H1 (cell line): ENCODE measurements around the gene PHKA2. TPM values are rescaled to one million over a fixed set of nuclear protein-coding genes. Genes with fewer than 3 reads are reported as not detected.

Experiments used
- CTCF ChIA-PET: fragments of 300-600 bp; sonication (Branson Sonifier 250); formaldehyde crosslinking; loops from one replicate; lab custom pipeline; 2021; ENCODE audit not compliant: partially characterized antibody; lab: Charles Lee
- POLR2A ChIA-PET: fragments of 300-600 bp; sonication (Branson Sonifier 250); formaldehyde crosslinking; loops from one replicate; lab custom pipeline; 2021; ENCODE audit warnings: inconsistent platforms; ENCODE audit not compliant: partially characterized antibody; lab: Charles Lee
- DNase-seq, 2 experiments: peaks; one replicate each; pipeline versions ENCODE4 v3.0.0 to v3.0.0-alpha.2; 2010 to 2022; ENCODE audit warnings: low spot score in 2 of 2, low read depth in 1 of 2, mixed read lengths in 1 of 2
- FAIRE-seq: peaks from 2 replicates; lab custom pipeline; 2011; peaks lifted over from hg19 to GRCh38; lab: Jason Lieb, UNC
- H2AFZ ChIP-seq: 2 replicates; pipeline ENCODE4 v1.8.1; 2012; ENCODE audit warnings: low read length, inconsistent platforms
- H2AK5ac ChIP-seq: 2 replicates; pipeline ENCODE4 v1.6.1; 2013; ENCODE audit warnings: low read depth, low read length
- H2BK120ac ChIP-seq: replicated peaks from 2 replicates; pipeline ENCODE3; 2013; ENCODE audit warnings: low read depth, low read length, inconsistent platforms
- H2BK12ac ChIP-seq: 2 replicates; pipeline ENCODE4 v1.6.1; 2013; ENCODE audit warnings: low read depth, low read length
- H2BK15ac ChIP-seq: 2 replicates; pipeline ENCODE4 v1.6.1; 2013; ENCODE audit warnings: low read length
- H2BK20ac ChIP-seq: 2 replicates; pipeline ENCODE4 v1.6.1; 2013; ENCODE audit warnings: low read length
- H2BK5ac ChIP-seq: 2 replicates; pipeline ENCODE4 v1.6.1; 2013; ENCODE audit warnings: low read depth, low read length
- H3K14ac ChIP-seq: 2 replicates; pipeline ENCODE4 v1.6.1; 2013; ENCODE audit warnings: inconsistent platforms; ENCODE audit not compliant: insufficient read length
- H3K18ac ChIP-seq: 2 replicates; pipeline ENCODE4 v1.6.1; 2013; ENCODE audit warnings: low read length; ENCODE audit errors: extremely low read depth
- H3K23ac ChIP-seq: 2 replicates; pipeline ENCODE4 v1.6.1; 2013; ENCODE audit warnings: inconsistent platforms; ENCODE audit not compliant: insufficient read length
- H3K23me2 ChIP-seq: 2 replicates; pipeline ENCODE4 v1.6.1; 2013; ENCODE audit warnings: low read depth, low read length
- H3K27ac ChIP-seq: 2 replicates; pipeline ENCODE4 v1.6.1; 2011; ENCODE audit warnings: low read depth, low read length, inconsistent platforms
- H3K27me3 ChIP-seq, 4 experiments: replicated peaks in 1 of 4; 1 replicate in 1 of 4; 2 replicates in 3 of 4; pipeline versions ENCODE4 v1.6.1 to v1.8.1; 2011 to 2013; ENCODE audit warnings: low read length in 3 of 4, mild to moderate bottlenecking in 3 of 4, inconsistent platforms in 2 of 4, mixed read lengths in 2 of 4, moderate library complexity in 1 of 4; ENCODE audit not compliant: control insufficient read depth in 3 of 4, insufficient read depth in 3 of 4; ENCODE audit errors: extremely low read depth in 1 of 4
- H3K36me3 ChIP-seq, 4 experiments: 2 replicates each; pipeline versions ENCODE4 v1.6.1 to v1.8.1; 2011 to 2013; ENCODE audit warnings: mild to moderate bottlenecking in 4 of 4, low read length in 3 of 4, moderate library complexity in 2 of 4, control low read depth in 1 of 4, inconsistent platforms in 1 of 4; ENCODE audit not compliant: insufficient read depth in 4 of 4, control insufficient read depth in 2 of 4
- H3K4ac ChIP-seq: replicated peaks from 2 replicates; pipeline ENCODE3; 2013; ENCODE audit warnings: low read length, low read depth, mixed read lengths, inconsistent platforms; ENCODE audit not compliant: insufficient read length
- H3K4me1 ChIP-seq, 4 experiments: replicated peaks in 1 of 4; 1 replicate in 1 of 4; 2 replicates in 3 of 4; pipeline versions ENCODE4 v1.6.1 to v1.8.1; 2011 to 2013; ENCODE audit warnings: low read length in 3 of 4, inconsistent platforms in 2 of 4, mixed read lengths in 1 of 4; ENCODE audit not compliant: insufficient read depth in 4 of 4, control insufficient read depth in 3 of 4
- H3K4me2 ChIP-seq, 2 experiments: 2 replicates each; pipeline versions ENCODE4 v1.6.1 to v1.8.1; 2011 to 2013; ENCODE audit warnings: low read depth in 2 of 2, low read length in 2 of 2, control low read depth in 1 of 2, inconsistent platforms in 1 of 2, mild to moderate bottlenecking in 1 of 2; ENCODE audit not compliant: insufficient read depth in 1 of 2
- H3K4me3 ChIP-seq, 4 experiments: fragments of 200-600, 300-600 bp in 1 of 4; sonication (generic), shearing (Covaris generic), sonication (Bioruptor Twin) in 1 of 4; 2 replicates each; pipeline versions ENCODE4 v1.5.1 to v1.8.1; 2011 to 2016; ENCODE audit warnings: low read length in 4 of 4, low read depth in 3 of 4, control low read depth in 2 of 4, inconsistent platforms in 2 of 4, mild to moderate bottlenecking in 2 of 4, mixed read lengths in 1 of 4, moderate library complexity in 1 of 4; ENCODE audit not compliant: insufficient read depth in 2 of 4; ENCODE audit errors: extremely low read depth in 1 of 4
- H3K56ac ChIP-seq: replicated peaks from 2 replicates; pipeline ENCODE3; 2013; ENCODE audit warnings: low read depth, mild to moderate bottlenecking, mixed read lengths, low read length, inconsistent platforms; ENCODE audit not compliant: insufficient read length
- H3K79me1 ChIP-seq: 2 replicates; pipeline ENCODE4 v1.6.1; 2013; ENCODE audit warnings: low read depth, low read length, control low read depth
- H3K79me2 ChIP-seq, 2 experiments: 2 replicates each; pipeline versions ENCODE4 v1.6.1 to v1.8.1; 2012 to 2013; ENCODE audit warnings: low read length in 2 of 2, mild to moderate bottlenecking in 2 of 2, inconsistent platforms in 1 of 2; ENCODE audit not compliant: insufficient read depth in 2 of 2, control insufficient read depth in 1 of 2
- H3K9ac ChIP-seq, 4 experiments: replicated peaks in 1 of 4; 1 replicate in 1 of 4; 2 replicates in 3 of 4; pipeline versions ENCODE4 v1.6.1 to v1.8.1; 2011 to 2013; ENCODE audit warnings: low read depth in 3 of 4, low read length in 3 of 4, control low read depth in 2 of 4, mild to moderate bottlenecking in 2 of 4, moderate library complexity in 2 of 4, inconsistent platforms in 1 of 4; ENCODE audit errors: extremely low read depth in 1 of 4
- H3K9me3 ChIP-seq, 2 experiments: 2 replicates each; pipeline versions ENCODE4 v1.6.1 to v1.8.1; 2012 to 2013; ENCODE audit warnings: mild to moderate bottlenecking in 2 of 2, moderate library complexity in 2 of 2, control low read depth in 1 of 2, inconsistent platforms in 1 of 2, low read depth in 1 of 2, low read length in 1 of 2, mixed read lengths in 1 of 2; ENCODE audit not compliant: insufficient read depth in 2 of 2
- H4K20me1 ChIP-seq, 2 experiments: replicated peaks in 1 of 2; 2 replicates each; pipeline versions ENCODE3 to v1.8.1; 2011 to 2013; ENCODE audit warnings: inconsistent platforms in 2 of 2, low read length in 2 of 2, mild to moderate bottlenecking in 1 of 2; ENCODE audit not compliant: insufficient read depth in 2 of 2, control insufficient read depth in 1 of 2
- H4K5ac ChIP-seq: 2 replicates; pipeline ENCODE4 v1.6.1; 2013; ENCODE audit warnings: low read length, low read depth, mixed read lengths, inconsistent platforms; ENCODE audit not compliant: insufficient read length
- H4K8ac ChIP-seq: 2 replicates; pipeline ENCODE4 v1.8.0; 2013; ENCODE audit warnings: mild to moderate bottlenecking, moderate library complexity, low read length, inconsistent platforms; ENCODE audit not compliant: insufficient read depth; ENCODE audit errors: extremely low read depth
- H4K91ac ChIP-seq: replicated peaks from 2 replicates; pipeline ENCODE3; 2013; ENCODE audit warnings: low read length, mixed read lengths, inconsistent platforms; ENCODE audit not compliant: insufficient read length
- ASH2L ChIP-seq: fragments of 200-600, 300-600 bp; sonication (generic); IDR thresholded peaks from one replicate; pipeline ENCODE4 v1.7.1; 2017; ENCODE audit warnings: low read length
- CHD2 ChIP-seq: IDR thresholded peaks from 2 replicates; pipeline ENCODE4 v1.6.1; 2012; ENCODE audit warnings: low read length, improper control_type of control experiment
- CREB1 ChIP-seq: IDR thresholded peaks from 2 replicates; pipeline ENCODE4 v1.6.1; 2012; ENCODE audit warnings: inconsistent platforms
- CTBP2 ChIP-seq: IDR thresholded peaks from 2 replicates; pipeline ENCODE4 v1.7.0; 2011; ENCODE audit warnings: borderline replicate concordance, mild to moderate bottlenecking, moderate library complexity, mixed read lengths, low read length; ENCODE audit not compliant: insufficient read depth, insufficient read length
- HDAC2 ChIP-seq, 2 experiments: fragments of 300-600 bp in 1 of 2; sonication (generic) in 1 of 2; IDR thresholded peaks; 2 replicates each; pipeline ENCODE4 v1.6.1; 2011 to 2012; ENCODE audit warnings: low read depth in 2 of 2, low read length in 2 of 2, mild to moderate bottlenecking in 2 of 2, moderate library complexity in 2 of 2, borderline replicate concordance in 1 of 2, inconsistent platforms in 1 of 2
- SIN3A ChIP-seq, 2 experiments: IDR thresholded peaks in 1 of 2; conservative IDR thresholded peaks in 1 of 2; 2 replicates each; pipeline ENCODE4 v1.6.1; 2011 to 2012; ENCODE audit warnings: low read length in 2 of 2, improper control_type of control experiment in 1 of 2, low read depth in 1 of 2, mild to moderate bottlenecking in 1 of 2
- TAF7 ChIP-seq: optimal IDR thresholded peaks from 2 replicates; pipeline ENCODE3; 2011; ENCODE audit warnings: low read depth, mild to moderate bottlenecking, inconsistent platforms, low read length, moderate library complexity, borderline replicate concordance
- TBP ChIP-seq: IDR thresholded peaks from 2 replicates; pipeline ENCODE4 v1.6.1; 2011; ENCODE audit warnings: low read depth, low read length, improper control_type of control experiment
- TEAD4 ChIP-seq: IDR thresholded peaks from 2 replicates; pipeline ENCODE4 v1.6.1; 2012; ENCODE audit warnings: low read depth, low read length, inconsistent platforms, mixed read lengths
- WGBS, 2 experiments: shearing (Covaris generic) in 1 of 2; methylation state at CpG; one replicate each; pipeline versions ENCODE4 v1.1.6 to v1.1.7; 2013 to 2015; ENCODE audit warnings: low lambda C conversion rate in 2 of 2, mixed read lengths in 2 of 2, inconsistent platforms in 1 of 2, low coverage in 1 of 2, missing lambda C conversion rate in 1 of 2; ENCODE audit not compliant: insufficient replicate concordance in 2 of 2, insufficient coverage in 1 of 2, insufficient read length in 1 of 2; ENCODE audit errors: extremely low coverage in 1 of 2, missing lambda C conversion rate in 1 of 2; 5-methylcytosine and 5-hydroxymethylcytosine counted together
- polyA plus RNA-seq, 7 experiments: library from polyadenylated mRNA; depleted of rRNA in 3 of 7; stranded (reverse) in 5 of 7; unstranded in 2 of 7; fragments of >200 nt in 5 of 7; fragments of 200-250 nt in 2 of 7; gene quantifications; 1 replicate in 5 of 7; 2 replicates in 1 of 7; 4 replicates in 1 of 7; pipeline versions ENCODE4 v1.2.1 to v1.2.3, GENCODE V29; 2011 to 2013; ENCODE audit warnings: missing spikeins in 2 of 7, mixed read lengths in 2 of 7
- total RNA-seq: library from RNA; stranded (reverse); fragmentation: NEBNext Ultra II Directional; extraction: Animal tissue kit (Norgen Biotek cat#: 25700); gene quantifications from 2 replicates; pipeline ENCODE4 v1.2.1, GENCODE V29; 2021
- TF ChIP-seq, protein P1 (sequence below), 3 experiments: IDR thresholded peaks; 1 replicate in 2 of 3; 2 replicates in 1 of 3; pipeline versions ENCODE4 v1.5.1 to v1.6.1; 2011; ENCODE audit warnings: low read length in 3 of 3, mild to moderate bottlenecking in 3 of 3, inconsistent platforms in 2 of 3, low read depth in 1 of 3, moderate library complexity in 1 of 3; ENCODE audit not compliant: insufficient read depth in 1 of 3; ENCODE audit errors: control extremely low read depth in 1 of 3
- TF ChIP-seq, protein P2 (sequence below): IDR thresholded peaks from 2 replicates; pipeline ENCODE4 v1.6.1; 2012; ENCODE audit warnings: inconsistent platforms

PHKA2 gene
- total and polyA plus RNA-seq, 2 of the 8 experiments (the other 6 are each of a cell fraction or from before 2014, with no cell fraction given) = 28.1 to 35.8 TPM

DNA sequence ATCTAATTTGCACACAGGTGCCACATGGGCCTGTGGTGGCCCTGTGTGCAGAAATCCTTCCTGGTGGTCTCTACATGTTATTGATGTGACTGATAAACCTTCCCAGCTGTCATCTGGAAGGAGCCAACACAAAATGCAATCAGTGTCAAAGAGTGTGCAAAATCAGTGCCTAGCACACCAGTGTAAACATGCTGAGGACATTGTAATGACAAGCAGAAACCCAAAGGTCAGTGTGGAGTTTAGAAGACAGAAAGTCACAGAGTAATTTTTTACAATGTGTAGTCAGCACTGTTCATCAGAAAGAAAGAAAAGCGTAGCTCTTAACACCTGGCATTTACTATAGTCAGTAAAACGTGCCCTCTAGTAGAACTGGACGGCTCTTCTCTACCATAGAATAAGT, 50.3 kb downstream of the PHKA2 start:
- Histone ChIP-seq H3K56ac (no peak overlapping the region), H3K4me3 (no peak overlapping the region), H2BK120ac (no peak overlapping the region), H3K4me2 (no peak overlapping the region), H3K79me1 (no peaks in the 10 kb centered on the region), H3K18ac (no peak overlapping the region), H3K14ac (no peak overlapping the region), H4K5ac (no peak overlapping the region), H2BK15ac (no peak overlapping the region), H3K27me3 (no peaks in the 10 kb centered on the region), H2BK20ac (no peak overlapping the region), H3K4me1 (peaks cover 0 to 8% (median 4%) of the 10 kb centered on the region in 4 experiments; a peak in 4 of 7 replicates), H3K23me2 (no peaks in the 10 kb centered on the region), H4K91ac (no peak overlapping the region), H3K79me2 (no peaks in the 10 kb centered on the region), H3K9ac (no peak overlapping the region), H3K4ac (no peak overlapping the region), H2AFZ (no peak overlapping the region), H2BK12ac (no peak overlapping the region), H2AK5ac (no peak overlapping the region), H3K23ac (no peak overlapping the region), H3K27ac (no peak overlapping the region), H3K36me3 (peaks cover 3 to 14% (median 8%) of the 10 kb centered on the region in 4 experiments; a peak in 6 of 8 replicates), H3K9me3 (no peaks in the 10 kb centered on the region), H4K20me1 (peaks cover 0 to 1% of the 10 kb centered on the region in 2 experiments), H4K8ac (no peak overlapping the region), H2BK5ac (no peak overlapping the region)
- FAIRE-seq = no peak
- no peak for DNase-seq
- ChIA-PET POLR2A (no interaction called here), CTCF (interaction anchor here (0.6 to 3.2 kb wide), 6 partner anchors 83 to 403 kb away, joined by 3 to 10 read pairs (median 3); no protein-coding TSS in a partner anchor)
- WGBS, 2 experiments = 90% methylated on average over 2 of the region's 3 CpGs; no CpG with 5 or more reads in 1 of the 2 experiments
- TF ChIP-seq CHD2 (no peak), TEAD4 (no peak), SIN3A (conservative IDR thresholded peaks at IDR 0.05 in 1 of 2, IDR thresholded peaks at IDR 0.05 in 1 of 2; ENCODE audit: low read depth in 1 of 2, low read length in 2 of 2) (no peak), ASH2L (no peak), TBP (no peak), HDAC2 (IDR thresholded peaks at IDR 0.05; ENCODE audit: borderline replicate concordance in 1 of 2, low read depth in 2 of 2, low read length in 2 of 2) (no peak), CREB1 (no peak), CTBP2 (no peak), TAF7 (no peak)
- TF ChIP-seq, protein P1, sequence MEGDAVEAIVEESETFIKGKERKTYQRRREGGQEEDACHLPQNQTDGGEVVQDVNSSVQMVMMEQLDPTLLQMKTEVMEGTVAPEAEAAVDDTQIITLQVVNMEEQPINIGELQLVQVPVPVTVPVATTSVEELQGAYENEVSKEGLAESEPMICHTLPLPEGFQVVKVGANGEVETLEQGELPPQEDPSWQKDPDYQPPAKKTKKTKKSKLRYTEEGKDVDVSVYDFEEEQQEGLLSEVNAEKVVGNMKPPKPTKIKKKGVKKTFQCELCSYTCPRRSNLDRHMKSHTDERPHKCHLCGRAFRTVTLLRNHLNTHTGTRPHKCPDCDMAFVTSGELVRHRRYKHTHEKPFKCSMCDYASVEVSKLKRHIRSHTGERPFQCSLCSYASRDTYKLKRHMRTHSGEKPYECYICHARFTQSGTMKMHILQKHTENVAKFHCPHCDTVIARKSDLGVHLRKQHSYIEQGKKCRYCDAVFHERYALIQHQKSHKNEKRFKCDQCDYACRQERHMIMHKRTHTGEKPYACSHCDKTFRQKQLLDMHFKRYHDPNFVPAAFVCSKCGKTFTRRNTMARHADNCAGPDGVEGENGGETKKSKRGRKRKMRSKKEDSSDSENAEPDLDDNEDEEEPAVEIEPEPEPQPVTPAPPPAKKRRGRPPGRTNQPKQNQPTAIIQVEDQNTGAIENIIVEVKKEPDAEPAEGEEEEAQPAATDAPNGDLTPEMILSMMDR (IDR thresholded peaks at IDR 0.05; ENCODE audit: control extremely low read depth in 1 of 3, insufficient read depth in 1 of 3, low read depth in 1 of 3, low read length in 3 of 3) = no peak
- TF ChIP-seq, protein P2, sequence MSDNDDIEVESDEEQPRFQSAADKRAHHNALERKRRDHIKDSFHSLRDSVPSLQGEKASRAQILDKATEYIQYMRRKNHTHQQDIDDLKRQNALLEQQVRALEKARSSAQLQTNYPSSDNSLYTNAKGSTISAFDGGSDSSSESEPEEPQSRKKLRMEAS = no peak
